Ishikawa (cell line): ENCODE results near the gene GIPC1.

ENCODE experiments used
- CEBPB ChIP-seq: IDR thresholded peaks from 2 replicates; pipeline ENCODE4 v1.6.1; 2012
- EP300 ChIP-seq: IDR thresholded peaks from 2 replicates; pipeline ENCODE4 v1.6.1; 2012; ENCODE audit warnings: borderline replicate concordance
- FOXM1 ChIP-seq: IDR thresholded peaks from 2 replicates; pipeline ENCODE4 v1.6.1; 2012; ENCODE audit warnings: low read depth, borderline replicate concordance
- RAD21 ChIP-seq: IDR thresholded peaks from 2 replicates; pipeline ENCODE4 v1.6.1; 2012; ENCODE audit warnings: low read depth
- TAF1 ChIP-seq: IDR thresholded peaks from 2 replicates; pipeline ENCODE4 v1.6.1; 2012; ENCODE audit warnings: low read depth, mild to moderate bottlenecking
- TCF12 ChIP-seq: IDR thresholded peaks from 2 replicates; pipeline ENCODE4 v1.6.1; 2012; ENCODE audit warnings: low read depth
- YY1 ChIP-seq: IDR thresholded peaks from 2 replicates; pipeline ENCODE4 v1.6.1; 2012; ENCODE audit warnings: low read depth
- ZBTB7A ChIP-seq: IDR thresholded peaks from 2 replicates; pipeline ENCODE4 v1.6.1; 2012; ENCODE audit warnings: low read depth
- TF ChIP-seq, protein P1 (sequence below): IDR thresholded peaks from 2 replicates; pipeline ENCODE4 v1.6.1; 2012

DNA sequence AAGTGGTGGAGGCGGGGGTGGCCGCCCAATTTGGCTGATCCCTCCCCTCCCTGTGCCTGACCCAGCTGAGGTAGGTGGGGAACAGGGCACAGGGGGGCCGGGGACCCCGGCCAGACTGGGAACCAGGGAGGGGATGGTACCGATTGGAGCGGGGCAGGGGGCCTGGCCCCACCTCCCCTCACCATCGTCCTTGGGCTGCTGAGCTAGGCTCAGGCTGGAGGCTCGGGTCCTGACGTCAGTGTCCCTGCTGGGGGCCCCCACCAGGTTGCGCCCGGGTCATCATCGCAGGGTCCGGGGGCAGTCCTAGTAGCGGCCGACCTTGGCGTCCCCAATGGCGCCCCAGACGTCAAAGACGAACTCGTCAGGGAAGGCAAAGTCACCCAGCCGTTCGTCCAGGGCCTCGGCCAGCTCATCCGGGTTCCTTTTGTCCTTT, 17.8 kb downstream of the GIPC1 start:
- TF ChIP-seq RAD21: no peak
- no peak for TF ChIP-seq TAF1
- TF ChIP-seq, protein P1, sequence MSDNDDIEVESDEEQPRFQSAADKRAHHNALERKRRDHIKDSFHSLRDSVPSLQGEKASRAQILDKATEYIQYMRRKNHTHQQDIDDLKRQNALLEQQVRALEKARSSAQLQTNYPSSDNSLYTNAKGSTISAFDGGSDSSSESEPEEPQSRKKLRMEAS: no peak
- TF ChIP-seq FOXM1: no peak
- TF ChIP-seq EP300: no peak
- TF ChIP-seq CEBPB: no peak
- no peak for TF ChIP-seq TCF12
- no peak for TF ChIP-seq ZBTB7A
- no peak for TF ChIP-seq YY1
